Measurements from ENCODE around the gene RCN1.

DNA sequence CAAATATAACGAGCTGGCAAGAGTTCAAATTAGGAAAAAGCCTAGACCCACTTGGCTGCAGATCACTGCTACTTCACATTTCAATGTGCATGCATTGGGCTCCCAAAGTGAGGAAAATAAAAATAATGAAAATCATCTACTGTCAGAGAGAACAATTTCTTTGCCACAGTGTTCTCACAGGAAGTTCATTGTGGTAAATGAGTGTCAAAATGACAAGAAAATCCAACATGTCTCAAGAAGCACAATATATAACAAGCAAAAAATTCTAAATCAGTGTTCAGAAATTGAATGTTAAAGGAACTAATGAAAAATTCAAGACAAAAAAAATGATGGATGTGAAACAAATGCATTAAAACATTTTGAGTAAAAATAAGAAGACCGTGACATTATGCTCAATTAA lies 31.3 kb downstream of the RCN1 start:
- no peak for TF ChIP-seq EP300 (IDR thresholded peaks at IDR 0.05)
- TF ChIP-seq POLR2A (IDR thresholded peaks at IDR 0.05; ENCODE audit: low read length): no peak
- TF ChIP-seq, protein P1, sequence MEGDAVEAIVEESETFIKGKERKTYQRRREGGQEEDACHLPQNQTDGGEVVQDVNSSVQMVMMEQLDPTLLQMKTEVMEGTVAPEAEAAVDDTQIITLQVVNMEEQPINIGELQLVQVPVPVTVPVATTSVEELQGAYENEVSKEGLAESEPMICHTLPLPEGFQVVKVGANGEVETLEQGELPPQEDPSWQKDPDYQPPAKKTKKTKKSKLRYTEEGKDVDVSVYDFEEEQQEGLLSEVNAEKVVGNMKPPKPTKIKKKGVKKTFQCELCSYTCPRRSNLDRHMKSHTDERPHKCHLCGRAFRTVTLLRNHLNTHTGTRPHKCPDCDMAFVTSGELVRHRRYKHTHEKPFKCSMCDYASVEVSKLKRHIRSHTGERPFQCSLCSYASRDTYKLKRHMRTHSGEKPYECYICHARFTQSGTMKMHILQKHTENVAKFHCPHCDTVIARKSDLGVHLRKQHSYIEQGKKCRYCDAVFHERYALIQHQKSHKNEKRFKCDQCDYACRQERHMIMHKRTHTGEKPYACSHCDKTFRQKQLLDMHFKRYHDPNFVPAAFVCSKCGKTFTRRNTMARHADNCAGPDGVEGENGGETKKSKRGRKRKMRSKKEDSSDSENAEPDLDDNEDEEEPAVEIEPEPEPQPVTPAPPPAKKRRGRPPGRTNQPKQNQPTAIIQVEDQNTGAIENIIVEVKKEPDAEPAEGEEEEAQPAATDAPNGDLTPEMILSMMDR (IDR thresholded peaks at IDR 0.05): no peak
- TF ChIP-seq HMGXB4 (CRISPR knock-in tag; IDR thresholded peaks at IDR 0.05; ENCODE audit: borderline replicate concordance): no peak
- TF ChIP-seq, protein P2, sequence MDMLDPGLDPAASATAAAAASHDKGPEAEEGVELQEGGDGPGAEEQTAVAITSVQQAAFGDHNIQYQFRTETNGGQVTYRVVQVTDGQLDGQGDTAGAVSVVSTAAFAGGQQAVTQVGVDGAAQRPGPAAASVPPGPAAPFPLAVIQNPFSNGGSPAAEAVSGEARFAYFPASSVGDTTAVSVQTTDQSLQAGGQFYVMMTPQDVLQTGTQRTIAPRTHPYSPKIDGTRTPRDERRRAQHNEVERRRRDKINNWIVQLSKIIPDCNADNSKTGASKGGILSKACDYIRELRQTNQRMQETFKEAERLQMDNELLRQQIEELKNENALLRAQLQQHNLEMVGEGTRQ (IDR thresholded peaks at IDR 0.05): no peak
- TF ChIP-seq, protein P3, sequence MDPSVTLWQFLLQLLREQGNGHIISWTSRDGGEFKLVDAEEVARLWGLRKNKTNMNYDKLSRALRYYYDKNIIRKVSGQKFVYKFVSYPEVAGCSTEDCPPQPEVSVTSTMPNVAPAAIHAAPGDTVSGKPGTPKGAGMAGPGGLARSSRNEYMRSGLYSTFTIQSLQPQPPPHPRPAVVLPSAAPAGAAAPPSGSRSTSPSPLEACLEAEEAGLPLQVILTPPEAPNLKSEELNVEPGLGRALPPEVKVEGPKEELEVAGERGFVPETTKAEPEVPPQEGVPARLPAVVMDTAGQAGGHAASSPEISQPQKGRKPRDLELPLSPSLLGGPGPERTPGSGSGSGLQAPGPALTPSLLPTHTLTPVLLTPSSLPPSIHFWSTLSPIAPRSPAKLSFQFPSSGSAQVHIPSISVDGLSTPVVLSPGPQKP (IDR thresholded peaks at IDR 0.05; ENCODE audit: low read depth, low read length): no peak
- TF ChIP-seq EHMT2 (IDR thresholded peaks at IDR 0.05; ENCODE audit: low read depth): no peak
- no peak for TF ChIP-seq PHF8 (IDR thresholded peaks at IDR 0.05; ENCODE audit: borderline replicate concordance, low read depth)

All from A549 (cell line).